Loucy (cell line): ENCODE results near the gene DDX39B.
"Not testable (repeated sequence)": the region's sequence is repeated elsewhere in the genome, so short reads cannot be mapped to it uniquely, and the experiment has no call there.

Source experiments
- EZH2phosphoT487 ChIP-seq: fragments of 200-600 bp; IDR thresholded peaks from 2 replicates; pipeline ENCODE4 v1.6.1; 2018; ENCODE audit warnings: antibody characterized with exemption, mild to moderate bottlenecking, moderate library complexity, borderline replicate concordance
- TF ChIP-seq, protein P1 (sequence below): fragments of 200-600 bp; sonication (generic); conservative IDR thresholded peaks from 2 replicates; pipeline ENCODE4 v1.5.1; 2014; ENCODE audit warnings: mild to moderate bottlenecking, antibody characterized with exemption, low read length

DNA sequence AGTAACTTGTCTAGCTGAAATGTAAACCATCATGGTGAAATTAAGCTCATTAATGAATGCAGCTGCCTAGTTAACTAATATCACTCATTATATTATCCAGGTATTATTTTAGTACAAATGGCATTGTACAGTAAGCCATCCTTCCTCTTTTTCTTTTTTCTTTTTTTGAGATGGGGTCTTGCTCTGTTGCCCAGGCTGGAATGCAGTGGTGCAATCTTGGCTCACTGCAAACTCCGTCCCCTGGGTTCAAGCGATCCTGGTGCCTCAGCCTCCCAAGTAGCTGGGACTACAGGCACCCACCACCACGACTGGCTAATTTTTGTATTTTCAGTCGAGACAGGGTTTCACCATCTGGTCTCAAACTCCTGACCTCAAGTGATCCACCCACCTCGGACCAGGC lies 48.9 kb upstream of the DDX39B start:
- TF ChIP-seq, protein P1, sequence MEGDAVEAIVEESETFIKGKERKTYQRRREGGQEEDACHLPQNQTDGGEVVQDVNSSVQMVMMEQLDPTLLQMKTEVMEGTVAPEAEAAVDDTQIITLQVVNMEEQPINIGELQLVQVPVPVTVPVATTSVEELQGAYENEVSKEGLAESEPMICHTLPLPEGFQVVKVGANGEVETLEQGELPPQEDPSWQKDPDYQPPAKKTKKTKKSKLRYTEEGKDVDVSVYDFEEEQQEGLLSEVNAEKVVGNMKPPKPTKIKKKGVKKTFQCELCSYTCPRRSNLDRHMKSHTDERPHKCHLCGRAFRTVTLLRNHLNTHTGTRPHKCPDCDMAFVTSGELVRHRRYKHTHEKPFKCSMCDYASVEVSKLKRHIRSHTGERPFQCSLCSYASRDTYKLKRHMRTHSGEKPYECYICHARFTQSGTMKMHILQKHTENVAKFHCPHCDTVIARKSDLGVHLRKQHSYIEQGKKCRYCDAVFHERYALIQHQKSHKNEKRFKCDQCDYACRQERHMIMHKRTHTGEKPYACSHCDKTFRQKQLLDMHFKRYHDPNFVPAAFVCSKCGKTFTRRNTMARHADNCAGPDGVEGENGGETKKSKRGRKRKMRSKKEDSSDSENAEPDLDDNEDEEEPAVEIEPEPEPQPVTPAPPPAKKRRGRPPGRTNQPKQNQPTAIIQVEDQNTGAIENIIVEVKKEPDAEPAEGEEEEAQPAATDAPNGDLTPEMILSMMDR: not testable (repeated sequence)
- TF ChIP-seq EZH2phosphoT487: not testable (repeated sequence)
